ENCODE results near the gene CREB3L1. TPM values are rescaled to one million over a fixed set of nuclear protein-coding genes. Genes with fewer than 3 reads are reported as not detected.

The CREB3L1 gene
- total RNA-seq, 1 experiment from 2014 or later = 3.3 TPM

GRCh38 chr11:46277313-46277621 lies 195 bp upstream of the CREB3L1 start:
- Histone ChIP-seq H2AFZ (ENCODE audit: low read length) (peak overlapping the region; percentile 66), H3K23me2 (ENCODE audit: insufficient read length, low read depth, low read length, poor library complexity, severe bottlenecking) (peaks cover 6% of the 10 kb centered on the region), H4K20me1 (ENCODE audit: control insufficient read depth, insufficient read depth, insufficient read length) (no peaks in the 10 kb centered on the region), H4K91ac (ENCODE audit: insufficient read length, low read depth, low read length) (no peak overlapping the region), H3K23ac (ENCODE audit: insufficient read length, low read depth, low read length) (no peak overlapping the region), H3K79me2 (ENCODE audit: insufficient read depth, low read length) (no peaks in the 10 kb centered on the region), H3K27ac (ENCODE audit: insufficient read length, low read depth, low read length) (no peak overlapping the region), H3K27me3 (ENCODE audit: insufficient read depth, low read length) (no peaks in the 10 kb centered on the region), H3K14ac (ENCODE audit: insufficient read depth, low read length) (no peak overlapping the region), H3K56ac (ENCODE audit: insufficient read length, low read depth, low read length) (no peak overlapping the region), H2BK120ac (ENCODE audit: low read depth, low read length, poor library complexity, severe bottlenecking) (no peak overlapping the region), H2AK5ac (ENCODE audit: insufficient read length, low read length) (no peak overlapping the region), H4K8ac (replicated peaks; ENCODE audit: insufficient read length, low read depth, low read length) (no peak overlapping the region), H2BK15ac (ENCODE audit: low read depth, low read length) (no peak overlapping the region), H3K4me1 (ENCODE audit: insufficient read depth, low read length) (peaks cover 13% of the 10 kb centered on the region; the same call in 1 of the 2 replicates), H3K4me2 (ENCODE audit: insufficient read depth, insufficient read length, low read length) (peak overlapping the region; percentile 90), H3T11ph (ENCODE audit: low read length) (no peak overlapping the region), H4K5ac (ENCODE audit: insufficient read length, low read depth, low read length) (no peak overlapping the region), H3K9me3 (ENCODE audit: control insufficient read depth, low read depth, low read length) (no peaks in the 10 kb centered on the region), H2BK12ac (ENCODE audit: insufficient read length, low read depth, low read length) (no peak overlapping the region), H3K18ac (ENCODE audit: insufficient read length, low read depth, low read length) (no peak overlapping the region), H3K9ac (ENCODE audit: extremely low read depth, insufficient read length, low read length) (no peak overlapping the region), H2BK20ac (ENCODE audit: low read depth, low read length, poor library complexity, severe bottlenecking) (no peak overlapping the region), H3K4ac (ENCODE audit: low read depth, low read length) (no peak overlapping the region), H2BK5ac (ENCODE audit: insufficient read length, low read length) (no peak overlapping the region), H3K79me1 (ENCODE audit: insufficient read depth, low read depth, low read length, poor library complexity, severe bottlenecking) (no peaks in the 10 kb centered on the region)
- H3K4me1 Mint-ChIP-seq = peaks cover 45 to 66% of the 10 kb centered on the region in 2 experiments
- no peaks in the 10 kb centered on the region; a peak in 1 of 7 replicates for H3K36me3 Mint-ChIP-seq (ENCODE audit: insufficient read depth in 1 of 3, low read depth in 3 of 3)
- peak overlapping the region; percentile 69 to 91 for H3K4me3 Mint-ChIP-seq
- no peak for DNase-seq
- H3K27me3 Mint-ChIP-seq (ENCODE audit: low read depth) = peaks cover 11% of the 10 kb centered on the region
- no peak overlapping the region for H3K27ac Mint-ChIP-seq
- TF ChIP-seq, protein P1, sequence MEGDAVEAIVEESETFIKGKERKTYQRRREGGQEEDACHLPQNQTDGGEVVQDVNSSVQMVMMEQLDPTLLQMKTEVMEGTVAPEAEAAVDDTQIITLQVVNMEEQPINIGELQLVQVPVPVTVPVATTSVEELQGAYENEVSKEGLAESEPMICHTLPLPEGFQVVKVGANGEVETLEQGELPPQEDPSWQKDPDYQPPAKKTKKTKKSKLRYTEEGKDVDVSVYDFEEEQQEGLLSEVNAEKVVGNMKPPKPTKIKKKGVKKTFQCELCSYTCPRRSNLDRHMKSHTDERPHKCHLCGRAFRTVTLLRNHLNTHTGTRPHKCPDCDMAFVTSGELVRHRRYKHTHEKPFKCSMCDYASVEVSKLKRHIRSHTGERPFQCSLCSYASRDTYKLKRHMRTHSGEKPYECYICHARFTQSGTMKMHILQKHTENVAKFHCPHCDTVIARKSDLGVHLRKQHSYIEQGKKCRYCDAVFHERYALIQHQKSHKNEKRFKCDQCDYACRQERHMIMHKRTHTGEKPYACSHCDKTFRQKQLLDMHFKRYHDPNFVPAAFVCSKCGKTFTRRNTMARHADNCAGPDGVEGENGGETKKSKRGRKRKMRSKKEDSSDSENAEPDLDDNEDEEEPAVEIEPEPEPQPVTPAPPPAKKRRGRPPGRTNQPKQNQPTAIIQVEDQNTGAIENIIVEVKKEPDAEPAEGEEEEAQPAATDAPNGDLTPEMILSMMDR (conservative IDR thresholded peaks at IDR 0.05) = no peak
- WGBS (ENCODE audit: extremely low coverage, insufficient read length, low lambda C conversion rate) = no CpG with 5 or more reads among the region's 8 CpGs
- H3K9me3 Mint-ChIP-seq = no peaks in the 10 kb centered on the region
